Caco-2 (cell line): ENCODE data around the gene ABCA3. TPM values are rescaled to one million over a fixed set of nuclear protein-coding genes. Genes with fewer than 3 reads are reported as not detected.

Experiments
- BruUV-seq: library from RNA; stranded (reverse); fragments of 400-500 nt; replicated peaks from 2 replicates; lab custom pipeline; 2021; lab: Mats Ljungman, UMichigan
- CTCF ChIA-PET: fragments of 300-600 bp; sonication (Branson Sonifier 250); formaldehyde crosslinking; loops from one replicate; lab custom pipeline; 2022; ENCODE audit warnings: antibody characterized with exemption; lab: Charles Lee
- POLR2A ChIA-PET: fragments of 300-600 bp; sonication (Branson Sonifier 250); formaldehyde crosslinking; loops from one replicate; lab custom pipeline; 2022; ENCODE audit warnings: antibody characterized with exemption; lab: Charles Lee
- DNase-seq, 2 experiments: peaks; one replicate each; pipeline versions ENCODE4 v3.0.0 to v3.0.0-alpha.2; 2020 to 2022
- H3K27me3 ChIP-seq: replicated peaks from 2 replicates; pipeline ENCODE4 v1.6.0; 2011; ENCODE audit warnings: low read length; ENCODE audit not compliant: control insufficient read depth, insufficient read depth
- H3K36me3 ChIP-seq: 2 replicates; pipeline ENCODE4 v1.5.1; 2011; ENCODE audit warnings: low read length; ENCODE audit not compliant: control insufficient read depth, insufficient read depth
- H3K4me1 ChIP-seq: fragments of 250-450 bp; sonication (Bioruptor Pico); 2 replicates; pipeline ENCODE4 v1.5.1; 2020; ENCODE audit warnings: mild to moderate bottlenecking
- H3K4me3 ChIP-seq: 2 replicates; pipeline ENCODE4 v1.5.1; 2011; ENCODE audit warnings: low read depth, mild to moderate bottlenecking, control low read depth, low read length
- H3K9me3 ChIP-seq: fragments of 250-450 bp; sonication (Bioruptor Pico); 2 replicates; pipeline ENCODE4 v1.5.1; 2020; ENCODE audit warnings: mild to moderate bottlenecking, moderate library complexity
- H3K27ac Mint-ChIP-seq: one replicate; pipeline ENCODE4 v1.8.0; 2022; ENCODE audit warnings: mixed read lengths; ENCODE audit not compliant: unreplicated experiment
- H3K27me3 Mint-ChIP-seq: one replicate; pipeline ENCODE4 v1.8.0; 2022; ENCODE audit warnings: mixed read lengths; ENCODE audit not compliant: insufficient read depth, unreplicated experiment
- H3K36me3 Mint-ChIP-seq: one replicate; pipeline ENCODE4 v1.8.0; 2022; ENCODE audit warnings: mild to moderate bottlenecking, mixed read lengths; ENCODE audit not compliant: insufficient read depth, unreplicated experiment
- H3K4me1 Mint-ChIP-seq: one replicate; pipeline ENCODE4 v1.8.0; 2022; ENCODE audit warnings: low read depth, mixed read lengths; ENCODE audit not compliant: unreplicated experiment
- H3K4me3 Mint-ChIP-seq: one replicate; pipeline ENCODE4 v1.8.0; 2022; ENCODE audit warnings: mild to moderate bottlenecking, moderate library complexity, mixed read lengths; ENCODE audit not compliant: unreplicated experiment
- H3K9me3 Mint-ChIP-seq: one replicate; pipeline ENCODE4 v1.8.0; 2022; ENCODE audit warnings: mixed read lengths; ENCODE audit not compliant: unreplicated experiment
- intact Hi-C: fragments of 100-400 bp; cut with micrococcal nuclease; formaldehyde crosslinking; loops from one replicate; pipeline ENCODE4 v1.10.0; 2022; ENCODE audit not compliant: unreplicated experiment
- total RNA-seq: library from RNA; stranded (reverse); gene quantifications from 2 replicates; pipeline ENCODE4 v1.2.3, GENCODE V29; 2022
- TF ChIP-seq, protein P1 (sequence below), 2 experiments: fragments of 200-600 bp in 1 of 2; IDR thresholded peaks; 1 replicate in 1 of 2; 2 replicates in 1 of 2; pipeline versions ENCODE4 v1.5.1 to v1.8.0; 2011 to 2022; ENCODE audit warnings: antibody characterized with exemption in 1 of 2, control low read depth in 1 of 2, inconsistent platforms in 1 of 2, low read depth in 1 of 2, low read length in 1 of 2, mild to moderate bottlenecking in 1 of 2, moderate library complexity in 1 of 2; ENCODE audit not compliant: insufficient read depth in 1 of 2, severe bottlenecking in 1 of 2, unreplicated experiment in 1 of 2

ABCA3 gene
- total RNA-seq, 1 experiment from 2014 or later: 16.1 TPM

DNA sequence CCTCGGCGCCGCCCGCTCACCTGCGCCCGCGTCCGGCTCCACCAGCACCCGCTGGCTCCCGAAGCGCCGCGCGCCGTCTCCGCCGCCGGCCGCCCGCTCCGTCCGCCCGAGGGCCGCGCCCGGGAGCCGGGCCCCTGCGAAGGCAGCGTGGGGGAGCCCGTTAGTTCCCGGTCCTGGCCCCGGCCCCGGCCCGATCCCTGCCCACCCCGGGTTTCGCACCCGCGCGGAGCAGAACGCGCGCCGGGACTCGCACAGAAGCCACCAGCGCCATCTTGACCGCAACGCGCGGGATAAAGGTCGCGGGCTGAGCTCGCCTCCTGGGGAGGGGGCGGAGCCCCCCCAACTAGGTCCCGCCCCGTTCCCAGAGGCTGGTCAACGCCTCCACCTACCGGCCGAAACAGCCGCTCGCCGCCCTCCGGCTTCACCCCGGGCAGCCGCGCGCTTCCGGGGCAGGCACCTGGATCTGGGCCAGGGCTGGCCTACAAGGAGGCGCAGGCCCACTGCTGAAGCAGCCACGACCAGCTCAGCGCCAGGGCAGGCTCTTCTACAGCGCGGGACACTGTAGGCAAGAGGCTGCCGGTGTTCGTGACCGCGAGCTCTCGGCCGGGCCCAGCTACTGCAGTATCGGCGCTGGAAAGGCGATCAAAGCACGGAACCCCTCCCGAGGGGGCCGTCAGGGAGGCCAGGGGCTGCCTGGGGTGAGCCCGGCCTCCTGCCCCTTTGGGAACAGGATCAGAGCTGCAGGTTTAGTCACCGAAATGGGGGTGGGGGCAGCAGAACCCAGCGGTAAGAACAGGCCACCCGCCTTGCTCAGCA is 89.0 kb downstream of the ABCA3 start, which contains the start of gene ECI1:
ECI1 (minus strand) TSS at position 292 of the 816 bp plus-strand sequence; CDS start at position 271, 21 bp downstream.
- Histone ChIP-seq H3K36me3 (peaks cover 2% of the 10 kb centered on the region; the same call in 1 of the 2 replicates), H3K4me3 (peak within 1 kb of the TSS; percentile 69), H3K9me3 (no peaks in the 10 kb centered on the region), H3K4me1 (peaks cover 7% of the 10 kb centered on the region), H3K27me3 (no peaks in the 10 kb centered on the region)
- H3K4me3 Mint-ChIP-seq: peak within 1 kb of the TSS; percentile 89
- DNase-seq: peak; percentile 92 to 96
- TF ChIP-seq, protein P1, sequence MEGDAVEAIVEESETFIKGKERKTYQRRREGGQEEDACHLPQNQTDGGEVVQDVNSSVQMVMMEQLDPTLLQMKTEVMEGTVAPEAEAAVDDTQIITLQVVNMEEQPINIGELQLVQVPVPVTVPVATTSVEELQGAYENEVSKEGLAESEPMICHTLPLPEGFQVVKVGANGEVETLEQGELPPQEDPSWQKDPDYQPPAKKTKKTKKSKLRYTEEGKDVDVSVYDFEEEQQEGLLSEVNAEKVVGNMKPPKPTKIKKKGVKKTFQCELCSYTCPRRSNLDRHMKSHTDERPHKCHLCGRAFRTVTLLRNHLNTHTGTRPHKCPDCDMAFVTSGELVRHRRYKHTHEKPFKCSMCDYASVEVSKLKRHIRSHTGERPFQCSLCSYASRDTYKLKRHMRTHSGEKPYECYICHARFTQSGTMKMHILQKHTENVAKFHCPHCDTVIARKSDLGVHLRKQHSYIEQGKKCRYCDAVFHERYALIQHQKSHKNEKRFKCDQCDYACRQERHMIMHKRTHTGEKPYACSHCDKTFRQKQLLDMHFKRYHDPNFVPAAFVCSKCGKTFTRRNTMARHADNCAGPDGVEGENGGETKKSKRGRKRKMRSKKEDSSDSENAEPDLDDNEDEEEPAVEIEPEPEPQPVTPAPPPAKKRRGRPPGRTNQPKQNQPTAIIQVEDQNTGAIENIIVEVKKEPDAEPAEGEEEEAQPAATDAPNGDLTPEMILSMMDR (IDR thresholded peaks at IDR 0.05; ENCODE audit: insufficient read depth in 1 of 2, low read depth in 1 of 2, low read length in 1 of 2, severe bottlenecking in 1 of 2, unreplicated experiment in 1 of 2): peak; percentile 60 to 69
- no TSS peak for BruUV-seq
- H3K9me3 Mint-ChIP-seq: no peaks in the 10 kb centered on the region
- H3K27ac Mint-ChIP-seq: peak within 1 kb of the TSS; percentile 95
- H3K36me3 Mint-ChIP-seq: peaks cover 91% of the 10 kb centered on the region
- CTCF ChIA-PET: interaction anchor here (0.5 to 2.2 kb wide), 11 partner anchors 11 to 309 kb away, joined by 3 to 29 read pairs (median 3); partner anchors contain the start of genes CASKIN1, MSRB1, PGP and TEDC2
- POLR2A ChIA-PET: interaction anchor here (0.5 to 2.4 kb wide), 15 partner anchors 9 to 287 kb away, joined by 3 to 21 read pairs (median 4); partner anchors contain the start of genes CEMP1, NTHL1, PGP and RPS2
- no peaks in the 10 kb centered on the region for H3K27me3 Mint-ChIP-seq
- intact Hi-C loops: loop anchor here (2.0 kb wide), 1 partner anchor 57 kb away; no protein-coding TSS in a partner anchor
- H3K4me1 Mint-ChIP-seq: peaks cover 7% of the 10 kb centered on the region

DNA sequence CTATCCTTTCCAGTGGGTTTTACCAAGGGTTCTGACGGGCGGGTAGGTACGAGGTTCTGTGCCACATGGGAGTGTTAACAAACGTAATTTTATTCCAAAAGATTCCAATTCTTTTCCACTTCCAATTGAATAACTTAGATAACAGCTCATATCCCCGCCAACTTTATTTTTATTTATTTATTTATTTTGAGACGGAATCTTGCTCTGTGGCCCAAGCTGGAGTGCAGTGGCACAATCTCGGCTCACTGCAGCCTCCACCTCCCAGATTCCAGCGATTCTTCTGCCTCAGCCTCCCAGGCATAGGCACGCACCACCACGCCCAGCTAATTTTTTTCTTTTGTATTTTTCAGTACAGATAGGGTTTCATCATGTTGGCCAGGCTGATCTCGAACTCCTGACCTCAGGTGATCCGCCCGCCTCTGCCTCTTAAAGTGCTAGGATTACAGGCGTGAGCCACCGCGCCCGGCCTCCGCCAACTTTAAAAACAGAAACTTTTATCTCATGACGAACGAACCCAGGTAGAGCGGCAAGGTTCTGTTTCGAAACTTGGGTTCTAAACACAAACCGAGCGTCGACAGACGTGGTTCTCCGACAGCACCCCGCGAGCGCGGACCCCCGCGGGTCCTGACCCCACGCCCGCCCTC is 89.8 kb downstream of the ABCA3 start:
- H3K4me3 ChIP-seq: peak overlapping the region; percentile 69
- H3K4me1 ChIP-seq: peaks cover 7% of the 10 kb centered on the region
- ChIA-PET CTCF (interaction anchor here (0.6 to 2.2 kb wide), 8 partner anchors 10 to 300 kb away, joined by 3 to 29 read pairs (median 4); partner anchors contain the start of genes CASKIN1 and PGP), POLR2A (interaction anchor here (0.5 to 2.4 kb wide), 9 partner anchors 9 to 204 kb away, joined by 3 to 21 read pairs (median 8); partner anchors contain the start of genes PGP and TRAF7)
- peak overlapping the region; percentile 89 for H3K4me3 Mint-ChIP-seq
- peaks cover 91% of the 10 kb centered on the region for H3K36me3 Mint-ChIP-seq
- no peaks in the 10 kb centered on the region for H3K27me3 ChIP-seq
- TF ChIP-seq, protein P1 (IDR thresholded peaks at IDR 0.05; ENCODE audit: insufficient read depth in 1 of 2, low read depth in 1 of 2, low read length in 1 of 2, severe bottlenecking in 1 of 2, unreplicated experiment in 1 of 2): no peak
- H3K4me1 Mint-ChIP-seq: peaks cover 7% of the 10 kb centered on the region
- peak overlapping the region; percentile 95 for H3K27ac Mint-ChIP-seq
- TSS peak; percentile 74 for BruUV-seq
- H3K36me3 ChIP-seq: peaks cover 2% of the 10 kb centered on the region; the same call in 1 of the 2 replicates
- DNase-seq: peak in 1 of 2 experiments; percentile 55
- H3K9me3 Mint-ChIP-seq: no peaks in the 10 kb centered on the region
- no peaks in the 10 kb centered on the region for H3K27me3 Mint-ChIP-seq
- no peaks in the 10 kb centered on the region for H3K9me3 ChIP-seq
- intact Hi-C loops: no loop called here
